Thymus (tissue), 11 donors: Measurements from ENCODE around the gene DNAJB12. TPM values are rescaled to one million over a fixed set of nuclear protein-coding genes. Genes with fewer than 3 reads are reported as not detected.

Source experiments
- DNase-seq, 9 donors: peaks; one replicate each; pipeline ENCODE4 v3.0.0-alpha.2; 2013; ENCODE audit warnings: low spot score in 9 of 9, low read depth in 6 of 9, missing footprints in 1 of 9
- H3K27ac ChIP-seq, 2 donors: one replicate each; pipeline ENCODE4 v1.5.1; 2013; ENCODE audit warnings: control low read depth in 1 of 2, low read depth in 1 of 2, low read length in 1 of 2, mild to moderate bottlenecking in 1 of 2, moderate library complexity in 1 of 2
- H3K27me3 ChIP-seq, 2 donors: one replicate each; pipeline ENCODE4 v1.5.1; 2013; ENCODE audit warnings: low read length in 1 of 2; ENCODE audit not compliant: control insufficient read depth in 2 of 2, insufficient read depth in 1 of 2
- H3K36me3 ChIP-seq, 2 donors: one replicate each; pipeline ENCODE4 v1.5.1; 2013; ENCODE audit warnings: low read length in 1 of 2, mild to moderate bottlenecking in 1 of 2, moderate library complexity in 1 of 2; ENCODE audit not compliant: control insufficient read depth in 2 of 2, insufficient read depth in 2 of 2
- H3K4me1 ChIP-seq, 2 donors: one replicate each; pipeline ENCODE4 v1.5.1; 2013; ENCODE audit warnings: low read length in 2 of 2; ENCODE audit not compliant: control insufficient read depth in 2 of 2, insufficient read depth in 2 of 2
- H3K4me3 ChIP-seq, 2 donors: one replicate each; pipeline ENCODE4 v1.5.1; 2013; ENCODE audit warnings: low read length in 2 of 2, control low read depth in 1 of 2, mild to moderate bottlenecking in 1 of 2
- H3K9me3 ChIP-seq, 2 donors: one replicate each; pipeline ENCODE4 v1.5.1; 2013; ENCODE audit warnings: low read length in 1 of 2, mild to moderate bottlenecking in 1 of 2; ENCODE audit not compliant: control insufficient read depth in 2 of 2, insufficient read depth in 1 of 2
- WGBS: extraction: QIAGEN DNeasy Blood & Tissue Kit; methylation state at CpG from one replicate; pipeline ENCODE4 v1.1.7; 2013; 5-methylcytosine and 5-hydroxymethylcytosine counted together
- polyA plus RNA-seq: library from polyadenylated mRNA; stranded (reverse); fragments of 200-250 nt; gene quantifications from one replicate; pipeline ENCODE4 v1.2.3, GENCODE V29; 2013
- total RNA-seq: library from RNA; stranded (reverse); fragments of 120-200 nt; gene quantifications from one replicate; pipeline ENCODE4 v1.2.4, GENCODE V29; 2013
- donor health status: healthy.

DNAJB12 gene
- total and polyA plus RNA-seq, 2 donors: 14.6 to 16.8 TPM

- Histone ChIP-seq H3K36me3 (no peaks in the 10 kb centered on the region), H3K4me1 (peaks cover 48 to 73% of the 10 kb centered on the region in 2 donors), H3K27me3 (no peaks in the 10 kb centered on the region), H3K4me3 (no peak overlapping the region), H3K9me3 (peaks cover 0 to 6% of the 10 kb centered on the region in 2 donors), H3K27ac (no peak overlapping the region)
- no peak for DNase-seq
- 98% methylated on average over 8 of the region's 8 CpGs for WGBS
Measured at GRCh38 chr10:72295330-72295910, 59.3 kb downstream of the DNAJB12 start.

- peaks cover 38 to 59% of the 10 kb centered on the region in 2 donors for H3K4me1 ChIP-seq
- no peak overlapping the region for H3K4me3 ChIP-seq
- 86% methylated on average over 6 of the region's 6 CpGs for whole genome bisulfite sequencing
- no peaks in the 10 kb centered on the region for H3K36me3 ChIP-seq
- H3K27ac ChIP-seq: peak overlapping the region; percentile 34 to 68
- no peaks in the 10 kb centered on the region for H3K27me3 ChIP-seq
- DNase-seq: no peak
- H3K9me3 ChIP-seq: peaks cover 0 to 3% of the 10 kb centered on the region in 2 donors
Measured at GRCh38 chr10:72292223-72292691, 62.5 kb downstream of the DNAJB12 start.

DNA sequence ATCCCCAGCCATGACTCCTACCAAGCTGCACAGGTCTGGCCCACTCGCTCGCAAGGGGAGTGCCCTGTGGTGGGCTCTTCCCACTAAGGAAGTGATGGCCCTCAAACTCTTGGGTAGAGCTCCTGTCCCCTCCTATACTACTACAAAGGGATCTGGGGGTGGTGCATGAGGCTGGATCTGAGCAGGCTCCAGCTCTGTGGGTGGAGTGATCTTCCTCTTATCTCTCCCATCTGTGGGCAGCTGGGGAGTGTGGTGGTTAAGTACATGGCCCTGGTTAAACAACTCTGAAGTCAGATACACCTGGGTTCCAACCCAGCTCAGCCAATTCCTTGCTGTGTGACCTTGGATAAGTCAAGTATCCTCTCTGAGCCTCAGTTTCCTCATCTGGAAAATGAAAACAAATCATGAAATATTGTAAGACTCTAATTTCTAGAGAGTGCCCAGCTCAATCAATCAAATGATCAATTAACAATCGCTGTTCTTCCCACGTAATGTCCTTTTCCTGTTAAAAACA lies 63.6 kb downstream of the DNAJB12 start:
- 58% methylated on average over 4 of the region's 4 CpGs for WGBS
- H3K4me3 ChIP-seq: no peak overlapping the region
- H3K27me3 ChIP-seq: no peaks in the 10 kb centered on the region
- H3K9me3 ChIP-seq: no peaks in the 10 kb centered on the region
- H3K4me1 ChIP-seq: peaks cover 39 to 59% of the 10 kb centered on the region in 2 donors
- H3K36me3 ChIP-seq: no peaks in the 10 kb centered on the region
- peak in 5 of 9 donors; percentile 48 to 81 (median 61) for DNase-seq
- H3K27ac ChIP-seq: peak overlapping the region in 1 of 2 donors; percentile 20

- WGBS: 83% methylated on average over 14 of the region's 14 CpGs
- Histone ChIP-seq H3K4me1 (peaks cover 27 to 43% of the 10 kb centered on the region in 2 donors), H3K27ac (peak overlapping the region; percentile 85 to 96), H3K27me3 (no peaks in the 10 kb centered on the region), H3K36me3 (no peaks in the 10 kb centered on the region), H3K9me3 (no peaks in the 10 kb centered on the region), H3K4me3 (no peak overlapping the region)
- DNase-seq: peak in 1 of 9 donors; percentile 50
Measured at GRCh38 chr10:72285972-72286521, 68.7 kb downstream of the DNAJB12 start.

- DNase-seq: no peak
Measured at GRCh38 chr10:72283131-72283530, 71.6 kb downstream of the DNAJB12 start.

More at GRCh38 chr10:72283131-72283530, 71.6 kb downstream of the DNAJB12 start:
- H3K27me3 ChIP-seq: no peaks in the 10 kb centered on the region
- no peaks in the 10 kb centered on the region for H3K9me3 ChIP-seq
- no peaks in the 10 kb centered on the region for H3K36me3 ChIP-seq
- H3K27ac ChIP-seq: no peak overlapping the region
- 94% methylated on average over 3 of the region's 3 CpGs for WGBS
- H3K4me1 ChIP-seq: peaks cover 30 to 49% of the 10 kb centered on the region in 2 donors
- H3K4me3 ChIP-seq: no peak overlapping the region

Other genes starting within 250 kb of the DNAJB12 start
- 137 TPM for gene ANAPC16, start 138.9 kb downstream of the DNAJB12 start, total RNA-seq
- gene ANAPC16, start 138.9 kb downstream of the DNAJB12 start, polyA plus RNA-seq: 349 TPM
- gene ASCC1, start 138.6 kb downstream of the DNAJB12 start, total RNA-seq: 22.1 TPM
- gene ASCC1, start 138.6 kb downstream of the DNAJB12 start, polyA plus RNA-seq: 29.7 TPM
- 134 TPM for gene DDIT4, start 81.0 kb downstream of the DNAJB12 start, total RNA-seq
- gene DDIT4, start 81.0 kb downstream of the DNAJB12 start, polyA plus RNA-seq: 628 TPM